Measurements from ENCODE around the gene CYCS. TPM values are rescaled to one million over a fixed set of nuclear protein-coding genes. Genes with fewer than 3 reads are reported as not detected.
"Not testable (repeated sequence)": the region's sequence is repeated elsewhere in the genome, so short reads cannot be mapped to it uniquely, and the experiment has no call there.

Gene CYCS
- total RNA-seq, 4 donors from 2014 or later: 97.9 to 186 (median 109) TPM

- intact Hi-C loops (cut with DNase I; ENCODE audit: low total_unique reads) (no loop called here), in situ Hi-C loops (cut with MboI; ENCODE audit: low sequenced_read_pairs in 4 of 4) (no loop called here)
- DNase-seq: no peak
- no peak overlapping the region for H3K27ac ChIP-seq
- TF ChIP-seq POLR2A (IDR thresholded peaks at IDR 0.05) (no peak), CTCF (IDR thresholded peaks at IDR 0.05 in 4 of 5, conservative IDR thresholded peaks at IDR 0.05 in 1 of 5) (no peak)
- peaks cover 18 to 23% of the 10 kb centered on the region in 2 donors for H3K4me1 ChIP-seq
- H3K9me3 ChIP-seq: no peaks in the 10 kb centered on the region
- ATAC-seq: no peak
- H3K36me3 ChIP-seq: peaks cover 0 to 42% of the 10 kb centered on the region in 2 donors
- no peaks in the 10 kb centered on the region for H3K27me3 ChIP-seq
- H3K4me3 ChIP-seq: no peak overlapping the region
These were observed 6.9 kb downstream of the CYCS start for GRCh38 chr7:25118048-25118753.

GRCh38 chr7:25117226-25118047 lies 7.6 kb downstream of the CYCS start:
- in situ Hi-C loops (cut with MboI; ENCODE audit: low sequenced_read_pairs in 4 of 4): no loop called here
- intact Hi-C loops (cut with DNase I; ENCODE audit: low total_unique reads): no loop called here
- peaks cover 0 to 37% of the 10 kb centered on the region in 2 donors for H3K36me3 ChIP-seq
- DNase-seq: no peak
- H3K4me1 ChIP-seq: peaks cover 11 to 18% of the 10 kb centered on the region in 2 donors
- no peak for ATAC-seq
- no peaks in the 10 kb centered on the region for H3K9me3 ChIP-seq
- no peak for TF ChIP-seq CTCF (IDR thresholded peaks at IDR 0.05 in 4 of 5, conservative IDR thresholded peaks at IDR 0.05 in 1 of 5)
- TF ChIP-seq POLR2A (IDR thresholded peaks at IDR 0.05): no peak
- no peaks in the 10 kb centered on the region for H3K27me3 ChIP-seq
- no peak overlapping the region for H3K4me3 ChIP-seq
- peak overlapping the region in 1 of 4 donors; percentile 3 for H3K27ac ChIP-seq

GRCh38 chr7:25116621-25117020 lies 8.4 kb downstream of the CYCS start:
- Histone ChIP-seq H3K4me3 (no peak overlapping the region), H3K36me3 (peaks cover 0 to 29% of the 10 kb centered on the region in 2 donors), H3K27ac (no peak overlapping the region), H3K9me3 (no peaks in the 10 kb centered on the region), H3K27me3 (no peaks in the 10 kb centered on the region), H3K4me1 (peaks cover 5 to 10% of the 10 kb centered on the region in 2 donors)
- in situ Hi-C loops (cut with MboI; ENCODE audit: low sequenced_read_pairs in 4 of 4) (no loop called here), intact Hi-C loops (cut with DNase I; ENCODE audit: low total_unique reads) (no loop called here)
- no peak for DNase-seq
- peak; percentile 29 to 41 for ATAC-seq
- no peak for TF ChIP-seq POLR2A (IDR thresholded peaks at IDR 0.05)
- no peak for TF ChIP-seq CTCF (IDR thresholded peaks at IDR 0.05 in 4 of 5, conservative IDR thresholded peaks at IDR 0.05 in 1 of 5)

- H3K4me3 ChIP-seq; H3K27me3 ChIP-seq; ATAC-seq; intact Hi-C loops (cut with DNase I; ENCODE audit: low total_unique reads); H3K36me3 ChIP-seq; H3K27ac ChIP-seq; H3K4me1 ChIP-seq; in situ Hi-C loops (cut with MboI; ENCODE audit: low sequenced_read_pairs in 4 of 4); H3K9me3 ChIP-seq; DNase-seq: not testable (repeated sequence)
These were observed 14.5 kb downstream of the CYCS start for GRCh38 chr7:25110514-25110913.

- ATAC-seq: no peak
- Histone ChIP-seq H3K4me3 (no peak overlapping the region), H3K4me1 (no peaks in the 10 kb centered on the region), H3K27ac (no peak overlapping the region), H3K36me3 (no peaks in the 10 kb centered on the region), H3K27me3 (no peaks in the 10 kb centered on the region), H3K9me3 (no peaks in the 10 kb centered on the region)
- in situ Hi-C loops (cut with MboI; ENCODE audit: low sequenced_read_pairs in 4 of 4) (no loop called here), intact Hi-C loops (cut with DNase I; ENCODE audit: low total_unique reads) (no loop called here)
- DNase-seq: no peak
- no peak for TF ChIP-seq POLR2A (IDR thresholded peaks at IDR 0.05)
- no peak for TF ChIP-seq CTCF (IDR thresholded peaks at IDR 0.05 in 4 of 5, conservative IDR thresholded peaks at IDR 0.05 in 1 of 5)
These were observed 15.8 kb downstream of the CYCS start for GRCh38 chr7:25109276-25109675.

Data from gastrocnemius medialis (tissue), 4 donors.